WI38 (cell line): ENCODE results near the gene PDZD4.
A peak's percentile ranks its signal among the peaks of the same experiment; 100 is the strongest.

Source experiments
- H3K4me3 ChIP-seq: 2 replicates; pipeline ENCODE4 v1.5.1; 2011; ENCODE audit warnings: low read depth, mild to moderate bottlenecking, control low read depth, low read length
- TF ChIP-seq, protein P1 (sequence below): IDR thresholded peaks from 2 replicates; pipeline ENCODE4 v1.5.1; 2012; ENCODE audit warnings: low read depth, mild to moderate bottlenecking, control low read depth, low read length

Gene PDZD4

DNA sequence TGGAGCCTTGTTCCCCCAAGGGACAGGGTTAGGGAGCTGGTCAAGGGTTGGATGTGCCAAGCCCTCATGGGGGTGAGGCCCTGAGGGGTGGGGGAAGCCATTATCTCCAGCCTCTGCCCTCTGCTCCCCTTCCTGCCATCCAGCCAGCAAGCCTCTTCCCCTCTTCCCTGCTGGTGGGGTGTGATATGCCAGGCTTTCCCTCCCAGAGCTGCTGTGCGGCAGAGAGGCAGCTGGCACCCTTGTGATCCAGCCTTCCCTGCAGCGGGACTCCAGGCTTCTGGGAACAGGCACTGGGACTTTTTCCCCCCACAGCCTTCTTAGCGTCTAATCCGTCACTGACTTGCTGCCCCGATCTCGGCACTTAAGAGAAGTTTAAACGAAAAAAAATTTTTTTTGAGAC, 29.6 kb downstream of the PDZD4 start:
- TF ChIP-seq, protein P1, sequence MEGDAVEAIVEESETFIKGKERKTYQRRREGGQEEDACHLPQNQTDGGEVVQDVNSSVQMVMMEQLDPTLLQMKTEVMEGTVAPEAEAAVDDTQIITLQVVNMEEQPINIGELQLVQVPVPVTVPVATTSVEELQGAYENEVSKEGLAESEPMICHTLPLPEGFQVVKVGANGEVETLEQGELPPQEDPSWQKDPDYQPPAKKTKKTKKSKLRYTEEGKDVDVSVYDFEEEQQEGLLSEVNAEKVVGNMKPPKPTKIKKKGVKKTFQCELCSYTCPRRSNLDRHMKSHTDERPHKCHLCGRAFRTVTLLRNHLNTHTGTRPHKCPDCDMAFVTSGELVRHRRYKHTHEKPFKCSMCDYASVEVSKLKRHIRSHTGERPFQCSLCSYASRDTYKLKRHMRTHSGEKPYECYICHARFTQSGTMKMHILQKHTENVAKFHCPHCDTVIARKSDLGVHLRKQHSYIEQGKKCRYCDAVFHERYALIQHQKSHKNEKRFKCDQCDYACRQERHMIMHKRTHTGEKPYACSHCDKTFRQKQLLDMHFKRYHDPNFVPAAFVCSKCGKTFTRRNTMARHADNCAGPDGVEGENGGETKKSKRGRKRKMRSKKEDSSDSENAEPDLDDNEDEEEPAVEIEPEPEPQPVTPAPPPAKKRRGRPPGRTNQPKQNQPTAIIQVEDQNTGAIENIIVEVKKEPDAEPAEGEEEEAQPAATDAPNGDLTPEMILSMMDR = no peak
- no peak overlapping the region for H3K4me3 ChIP-seq

DNA sequence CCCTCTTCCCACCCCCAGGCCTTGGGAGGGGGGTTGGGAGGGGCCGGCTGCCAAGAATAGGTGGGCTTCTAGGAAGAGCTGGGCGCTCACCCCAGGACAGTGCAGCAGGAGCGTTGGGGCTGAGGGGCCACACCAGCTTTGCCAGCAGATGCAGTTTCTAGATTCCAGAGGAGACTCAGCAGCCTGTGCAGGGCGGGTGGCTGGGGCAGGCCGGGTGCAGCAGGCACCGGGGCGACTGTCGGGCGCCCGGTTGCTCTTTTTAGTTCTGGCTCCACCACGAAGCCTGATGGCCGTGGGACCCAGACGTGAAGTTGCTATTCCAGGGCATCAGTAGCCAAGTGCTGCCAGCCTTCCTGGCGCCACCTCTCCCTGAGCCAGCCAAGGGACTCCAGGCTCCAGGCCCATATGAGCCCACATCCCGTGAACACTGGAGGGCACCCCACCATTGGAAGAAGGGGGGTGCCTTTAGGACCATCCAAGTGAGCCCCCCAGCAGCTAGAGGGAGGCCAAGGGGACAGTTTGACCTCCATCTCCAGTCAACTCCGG, 30.1 kb downstream of the PDZD4 start:
- TF ChIP-seq, protein P1 = no peak
- no peak overlapping the region for H3K4me3 ChIP-seq

DNA sequence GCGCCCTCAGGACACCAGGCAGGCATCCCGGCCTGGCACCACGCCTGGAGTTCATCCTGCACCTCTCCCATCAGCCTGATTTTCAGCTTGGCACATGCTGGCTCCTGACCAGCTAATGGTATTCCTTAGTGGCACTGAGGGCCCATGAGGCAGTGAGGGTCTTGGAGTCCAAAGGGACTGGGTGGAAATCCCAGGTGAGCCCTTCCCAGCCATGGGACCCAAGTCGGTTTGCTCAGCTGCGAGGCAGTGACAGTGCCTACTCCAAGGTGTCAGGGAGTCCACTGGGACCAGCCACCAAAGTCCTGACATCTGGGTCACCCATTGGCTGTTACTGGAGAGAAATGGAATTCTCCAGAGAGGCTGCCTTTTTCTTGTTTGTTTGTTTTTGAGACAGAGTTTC, 31.0 kb downstream of the PDZD4 start:
- TF ChIP-seq, protein P1 = no peak
- no peak overlapping the region for H3K4me3 ChIP-seq

DNA sequence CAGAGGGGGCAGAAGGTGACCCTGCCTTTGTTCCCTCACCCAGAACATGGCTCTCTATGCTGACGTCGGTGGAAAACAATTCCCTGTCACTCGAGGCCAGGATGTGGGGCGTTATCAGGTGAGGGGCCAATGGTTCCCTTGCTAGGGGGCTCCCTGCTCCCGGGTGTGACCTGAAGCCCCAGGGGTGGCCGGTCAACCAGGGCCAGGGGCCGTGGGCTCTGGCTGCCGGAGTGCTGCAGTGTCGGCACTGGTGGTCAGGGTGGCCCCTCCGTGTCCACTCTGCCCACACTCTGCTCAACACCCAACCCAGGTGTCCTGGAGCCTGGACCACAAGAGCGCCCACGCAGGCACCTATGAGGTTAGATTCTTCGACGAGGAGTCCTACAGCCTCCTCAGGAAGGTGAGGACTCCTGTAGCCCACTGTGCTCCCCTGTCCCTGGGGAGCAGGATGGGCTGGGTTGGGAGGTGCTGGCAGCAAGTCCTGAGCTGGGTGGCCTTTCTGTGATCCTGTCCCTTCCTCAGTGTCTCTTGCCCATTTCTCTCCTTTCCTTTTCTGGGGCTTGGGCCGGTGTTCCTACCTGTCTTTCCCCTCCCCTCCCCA, 32.8 kb downstream of the PDZD4 start:
- H3K4me3 ChIP-seq = no peak overlapping the region
- TF ChIP-seq, protein P1 = no peak

DNA sequence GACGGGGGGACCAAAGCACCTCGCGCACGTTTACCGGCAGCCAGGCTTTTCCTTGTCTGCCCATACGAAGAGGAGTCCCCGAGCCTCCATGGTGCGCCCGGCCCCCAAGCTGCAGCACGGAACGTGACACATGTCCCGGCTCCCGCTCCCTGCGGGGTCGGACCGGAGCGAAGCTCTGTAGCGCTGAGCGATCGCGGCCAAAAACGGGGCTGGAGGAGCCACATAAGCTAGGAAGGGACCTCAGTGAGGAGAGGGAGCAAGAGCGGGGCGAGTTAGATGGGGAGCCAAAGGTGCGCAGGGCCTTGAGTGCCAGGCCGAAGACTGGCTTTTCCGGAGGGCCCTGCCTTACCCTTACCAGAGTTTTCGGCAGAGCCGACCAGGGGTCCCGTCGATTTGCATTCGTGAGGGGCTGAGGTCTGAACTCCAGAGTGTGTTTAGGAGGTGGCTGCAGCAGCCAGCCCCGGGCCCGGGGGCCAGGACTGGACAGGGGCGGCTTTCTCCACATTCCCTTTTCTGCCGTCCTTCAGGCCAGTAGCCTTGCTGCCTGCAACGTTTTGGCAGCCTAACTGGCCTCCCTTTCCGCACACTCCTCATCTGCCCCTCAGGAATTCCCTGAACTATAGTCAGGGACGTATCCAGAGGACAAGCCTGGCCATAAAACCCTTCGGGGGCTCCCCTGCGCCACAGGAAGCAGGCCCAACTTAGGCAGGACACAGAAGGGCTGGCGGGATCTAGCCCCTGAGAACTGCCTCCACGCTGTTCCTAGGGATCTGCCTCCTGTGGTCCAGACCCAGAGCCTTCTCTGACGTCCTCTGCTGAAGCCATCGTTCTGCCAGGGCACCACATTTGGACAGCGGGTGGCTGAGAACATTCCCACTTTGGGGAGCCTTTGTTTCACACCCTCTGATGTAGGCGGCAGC, 35.2 kb downstream of the PDZD4 start:
- H3K4me3 ChIP-seq = peak overlapping the region; percentile 72
- TF ChIP-seq, protein P1 = no peak

DNA sequence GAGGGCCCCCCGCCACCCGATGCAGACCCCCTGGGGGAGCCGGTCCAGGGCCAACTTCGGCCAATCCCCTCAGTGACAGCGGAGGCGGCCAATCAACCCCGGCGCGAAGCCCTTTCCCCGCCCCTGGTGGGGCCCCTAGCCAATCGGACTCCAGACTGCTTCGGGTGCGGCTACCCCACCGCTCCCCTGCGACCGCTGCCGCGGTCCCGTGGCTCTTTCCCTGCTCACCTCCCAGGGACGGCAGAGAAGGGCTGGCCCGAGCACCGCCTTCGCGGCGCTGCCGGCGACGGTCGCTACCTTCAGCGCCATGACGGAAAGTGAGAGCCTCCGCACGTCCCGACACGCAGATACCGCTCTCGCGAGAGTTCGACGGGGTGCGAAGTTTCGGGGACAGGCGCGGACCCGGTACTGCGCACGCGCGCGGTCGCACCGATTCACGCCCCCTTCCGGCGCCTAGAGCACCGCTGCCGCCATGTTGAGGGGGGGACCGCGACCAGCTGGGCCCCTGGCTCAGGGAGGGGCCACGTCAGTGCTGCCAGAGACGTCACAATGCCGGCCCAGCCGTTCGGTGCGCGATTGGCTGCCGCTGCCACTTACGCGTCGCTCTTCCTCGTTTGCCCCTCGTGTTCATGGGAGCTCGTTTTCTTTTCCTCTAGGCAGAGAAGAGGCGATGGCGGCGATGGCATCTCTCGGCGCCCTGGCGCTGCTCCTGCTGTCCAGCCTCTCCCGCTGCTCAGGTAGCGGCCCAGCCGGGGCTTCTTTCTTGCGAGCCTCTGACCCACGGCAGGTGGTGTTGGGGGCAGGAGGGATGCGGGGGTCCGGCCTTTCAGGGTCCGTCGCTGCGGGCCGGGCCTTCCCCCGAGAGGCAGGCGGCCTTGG, 36.1 kb downstream of the PDZD4 start, which contains the start of the genes IDH3G and SSR4:
TSS of gene IDH3G (minus strand) at position 358 of the 879 bp plus-strand sequence. CDS start at position 309, 49 bp downstream.
TSS of gene SSR4 (plus strand) at position 651 of the 879 bp plus-strand sequence. CDS start at position 671, 20 bp downstream.
- TF ChIP-seq, protein P1 = no peak
- H3K4me3 ChIP-seq = peak within 1 kb of the TSS; percentile 72
